Natural killer cell (primary cell): ENCODE measurements around the gene DHX58. TPM values are rescaled to one million over a fixed set of nuclear protein-coding genes. Genes with fewer than 3 reads are reported as not detected.

Source experiments
- ATAC-seq, 3 donors: fragments of 150-1000 bp in 2 of 3; fragments of 200-7000 bp in 1 of 3; cut with Tn5 transposase; 1 replicate in 1 of 3; 2 replicates in 2 of 3; pipeline ENCODE4 v1.10.0; 2021; ENCODE audit warnings: mild to moderate bottlenecking in 2 of 3, moderate library complexity in 2 of 3
- DNase-seq, 2 donors: peaks; one replicate each; pipeline versions ENCODE4 v3.0.0 to v3.0.0-alpha.2; 2013 to 2021; ENCODE audit warnings: mixed read lengths in 1 of 2
- H3K27ac ChIP-seq: one replicate; pipeline ENCODE4 v1.5.1; 2013; ENCODE audit warnings: mild to moderate bottlenecking, low read length
- H3K27me3 ChIP-seq: one replicate; pipeline ENCODE4 v1.6.1; 2013; ENCODE audit warnings: low read length; ENCODE audit not compliant: control insufficient read depth, insufficient read depth
- H3K36me3 ChIP-seq: one replicate; pipeline ENCODE4 v1.6.1; 2013; ENCODE audit warnings: low read length; ENCODE audit not compliant: control insufficient read depth, insufficient read depth
- H3K4me1 ChIP-seq: one replicate; pipeline ENCODE4 v1.6.1; 2013; ENCODE audit warnings: low read length; ENCODE audit not compliant: control insufficient read depth, insufficient read depth
- H3K4me3 ChIP-seq: one replicate; pipeline ENCODE4 v1.5.1; 2013; ENCODE audit warnings: low read length
- H3K9me3 ChIP-seq: one replicate; pipeline ENCODE4 v1.6.1; 2013; ENCODE audit warnings: low read length; ENCODE audit not compliant: control insufficient read depth, insufficient read depth
- H3K27ac Mint-ChIP-seq, 2 donors: one replicate each; pipeline ENCODE4 v1.8.0; 2022; ENCODE audit warnings: mild to moderate bottlenecking in 2 of 2, mixed read lengths in 2 of 2, moderate library complexity in 1 of 2
- H3K27me3 Mint-ChIP-seq, 2 donors: one replicate each; pipeline ENCODE4 v1.8.0; 2022; ENCODE audit warnings: low read depth in 2 of 2, mixed read lengths in 2 of 2
- H3K36me3 Mint-ChIP-seq: one replicate; pipeline ENCODE4 v1.8.0; 2022; ENCODE audit warnings: mixed read lengths
- H3K4me1 Mint-ChIP-seq, 2 donors: one replicate each; pipeline ENCODE4 v1.8.0; 2022; ENCODE audit warnings: mixed read lengths in 2 of 2
- H3K4me3 Mint-ChIP-seq: one replicate; pipeline ENCODE4 v1.8.0; 2022; ENCODE audit warnings: mild to moderate bottlenecking, moderate library complexity, mixed read lengths
- H3K9me3 Mint-ChIP-seq, 2 donors: one replicate each; pipeline ENCODE4 v1.8.0; 2022; ENCODE audit warnings: mixed read lengths in 2 of 2
- CTCF ChIP-seq: fragments of 200-600 bp; IDR thresholded peaks from one replicate; pipeline ENCODE4 v1.8.0; 2022; ENCODE audit warnings: antibody characterized with exemption
- whole genome bisulfite sequencing: methylation state at CpG from one replicate; pipeline ENCODE4 v1.1.7; 2013; ENCODE audit warnings: missing lambda C conversion rate; ENCODE audit not compliant: insufficient coverage; 5-methylcytosine and 5-hydroxymethylcytosine counted together
- intact Hi-C: fragments of 100-400 bp; cut with micrococcal nuclease; formaldehyde crosslinking; loops from one replicate; pipeline ENCODE4 v1.14.2; 2022
- total RNA-seq, 4 donors: library from RNA; stranded (reverse); fragments of 120-200 nt in 1 of 4; gene quantifications; one replicate each; pipeline versions ENCODE4 v1.2.3 to v1.2.4, GENCODE V29; 2013 to 2022

Gene DHX58
- total RNA-seq, 3 donors from 2014 or later (not counting 1 experiment from before 2014, with no cell fraction given) = 22.0 to 29.0 (median 24.5) TPM

GRCh38 chr17:42078396-42079043 is 34.0 kb downstream of the DHX58 start:
- no peaks in the 10 kb centered on the region for H3K36me3 Mint-ChIP-seq
- H3K36me3 ChIP-seq = no peaks in the 10 kb centered on the region
- H3K4me3 ChIP-seq = no peak overlapping the region
- no peak overlapping the region for H3K27ac Mint-ChIP-seq
- intact Hi-C loops = no loop called here
- peaks cover 7 to 9% of the 10 kb centered on the region in 2 donors for H3K27me3 Mint-ChIP-seq
- WGBS = 66% methylated on average over 7 of the region's 8 CpGs
- H3K4me3 Mint-ChIP-seq = no peak overlapping the region
- no peak overlapping the region for H3K27ac ChIP-seq
- H3K27me3 ChIP-seq = no peaks in the 10 kb centered on the region
- H3K4me1 ChIP-seq = no peaks in the 10 kb centered on the region
- no peaks in the 10 kb centered on the region for H3K9me3 Mint-ChIP-seq
- no peaks in the 10 kb centered on the region for H3K4me1 Mint-ChIP-seq
- H3K9me3 ChIP-seq = no peaks in the 10 kb centered on the region
- DNase-seq (no peak), ATAC-seq (no peak)
- TF ChIP-seq CTCF = no peak

GRCh38 chr17:42077755-42078154 is 34.8 kb downstream of the DHX58 start:
- Mint-ChIP-seq H3K27me3 (peaks cover 7 to 15% of the 10 kb centered on the region in 2 donors), H3K27ac (no peak overlapping the region), H3K4me1 (peaks cover 0 to 3% of the 10 kb centered on the region in 2 donors), H3K36me3 (no peaks in the 10 kb centered on the region), H3K9me3 (no peaks in the 10 kb centered on the region), H3K4me3 (no peak overlapping the region)
- no peak overlapping the region for H3K27ac ChIP-seq
- WGBS = 92% methylated on average over 5 of the region's 5 CpGs
- no peak overlapping the region for H3K4me3 ChIP-seq
- H3K36me3 ChIP-seq = no peaks in the 10 kb centered on the region
- DNase-seq (no peak), ATAC-seq (no peak)
- peaks cover 2% of the 10 kb centered on the region for H3K4me1 ChIP-seq
- H3K9me3 ChIP-seq = no peaks in the 10 kb centered on the region
- intact Hi-C loops = no loop called here
- peaks cover 2% of the 10 kb centered on the region for H3K27me3 ChIP-seq
- no peak for TF ChIP-seq CTCF

- Histone ChIP-seq H3K4me1 (peaks cover 8% of the 10 kb centered on the region), H3K27ac (no peak overlapping the region), H3K9me3 (no peaks in the 10 kb centered on the region), H3K36me3 (no peaks in the 10 kb centered on the region), H3K27me3 (peaks cover 4% of the 10 kb centered on the region), H3K4me3 (no peak overlapping the region)
- ATAC-seq (no peak), DNase-seq (no peak)
- Mint-ChIP-seq H3K4me3 (no peak overlapping the region), H3K36me3 (no peaks in the 10 kb centered on the region), H3K9me3 (no peaks in the 10 kb centered on the region), H3K27ac (no peak overlapping the region), H3K4me1 (peaks cover 0 to 7% of the 10 kb centered on the region in 2 donors), H3K27me3 (peaks cover 7 to 18% of the 10 kb centered on the region in 2 donors)
- intact Hi-C loops = no loop called here
- TF ChIP-seq CTCF = no peak
- 92% methylated on average over 3 of the region's 4 CpGs for WGBS
These were observed 35.5 kb downstream of the DHX58 start for GRCh38 chr17:42076797-42077559.
